KMS-11 (cell line): ENCODE measurements around the gene MMP24.

Experiments used
- H2AFZ ChIP-seq: fragments of 200-600 bp; sonication (generic); 2 replicates; pipeline ENCODE4 v1.6.1; 2016; ENCODE audit warnings: antibody characterized with exemption, mixed run types, low read depth
- H3K27ac ChIP-seq: fragments of 200-600 bp; sonication (generic); 2 replicates; pipeline ENCODE4 v1.6.1; 2016; ENCODE audit warnings: mild to moderate bottlenecking, mixed run types
- H3K27me3 ChIP-seq: fragments of 200-600 bp; sonication (generic); 2 replicates; pipeline ENCODE4 v1.6.1; 2017; ENCODE audit warnings: mild to moderate bottlenecking, low read depth, mixed run types, moderate library complexity; ENCODE audit not compliant: insufficient read depth
- H3K36me3 ChIP-seq: fragments of 200-600 bp; sonication (generic); 2 replicates; pipeline ENCODE4 v1.6.1; 2017; ENCODE audit warnings: mild to moderate bottlenecking, mixed run types; ENCODE audit not compliant: insufficient read depth
- H3K4me1 ChIP-seq: fragments of 200-600 bp; sonication (generic); 2 replicates; pipeline ENCODE4 v1.6.1; 2016; ENCODE audit warnings: mild to moderate bottlenecking, low read depth, mixed run types; ENCODE audit not compliant: poor library complexity, severe bottlenecking
- H3K4me2 ChIP-seq: fragments of 200-600 bp; sonication (generic); 2 replicates; pipeline ENCODE4 v1.7.0; 2016; ENCODE audit warnings: mild to moderate bottlenecking, mixed run types
- H3K4me3 ChIP-seq: fragments of 200-600 bp; sonication (generic); IDR thresholded peaks from 2 replicates; pipeline ENCODE4 v1.6.1; 2017; ENCODE audit warnings: low read depth, low read length, mixed read lengths; ENCODE audit not compliant: insufficient read depth
- H3K79me2 ChIP-seq: fragments of 200-600 bp; sonication (generic); 2 replicates; pipeline ENCODE4 v1.6.1; 2016; ENCODE audit warnings: low read depth, mixed run types; ENCODE audit not compliant: insufficient read depth
- H3K9ac ChIP-seq: fragments of 200-600 bp; sonication (generic); 2 replicates; pipeline ENCODE4 v1.6.1; 2016; ENCODE audit warnings: mild to moderate bottlenecking, mixed run types
- H4K20me1 ChIP-seq: fragments of 200-600 bp; sonication (generic); 2 replicates; pipeline ENCODE4 v1.6.1; 2016; ENCODE audit warnings: mild to moderate bottlenecking, mixed run types; ENCODE audit not compliant: insufficient read depth
- TF ChIP-seq, protein P1 (sequence below): fragments of 200-600 bp; sonication (generic); conservative IDR thresholded peaks from 2 replicates; pipeline ENCODE4 v1.6.1; 2017; ENCODE audit warnings: low read depth, mild to moderate bottlenecking, antibody characterized with exemption, low read length, moderate library complexity, mixed read lengths

Gene MMP24

DNA sequence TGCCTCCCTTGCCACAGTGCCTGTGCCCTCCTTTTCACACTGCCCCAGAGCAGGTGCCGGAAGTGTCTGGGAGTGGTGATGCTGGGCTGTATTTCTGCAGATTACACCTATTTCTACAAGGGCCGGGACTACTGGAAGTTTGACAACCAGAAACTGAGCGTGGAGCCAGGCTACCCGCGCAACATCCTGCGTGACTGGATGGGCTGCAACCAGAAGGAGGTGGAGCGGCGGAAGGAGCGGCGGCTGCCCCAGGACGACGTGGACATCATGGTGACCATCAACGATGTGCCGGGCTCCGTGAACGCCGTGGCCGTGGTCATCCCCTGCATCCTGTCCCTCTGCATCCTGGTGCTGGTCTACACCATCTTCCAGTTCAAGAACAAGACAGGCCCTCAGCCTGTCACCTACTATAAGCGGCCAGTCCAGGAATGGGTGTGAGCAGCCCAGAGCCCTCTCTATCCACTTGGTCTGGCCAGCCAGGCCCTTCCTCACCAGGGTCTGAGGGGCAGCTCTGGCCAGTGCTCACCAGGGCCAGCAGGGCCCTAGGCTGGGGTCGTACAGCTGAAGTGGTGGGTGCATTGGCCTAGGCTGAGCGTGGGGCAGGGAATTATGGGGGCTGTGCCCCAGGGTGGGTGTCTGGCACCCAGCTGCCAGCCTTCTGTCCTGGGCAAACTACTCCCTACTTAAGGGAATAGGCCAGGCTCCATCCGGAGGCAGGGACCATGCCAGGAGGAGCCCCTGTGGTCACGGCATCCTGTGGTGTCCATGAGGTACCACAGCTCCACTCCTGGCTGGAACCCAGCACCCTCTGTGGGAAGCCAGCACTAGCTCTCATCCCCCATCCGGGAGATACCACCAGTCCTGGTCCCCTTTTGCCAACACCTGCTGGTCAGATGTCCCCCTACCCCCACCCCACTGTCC, 47.9 kb downstream of the MMP24 start:
- Histone ChIP-seq H3K79me2 (peaks cover 5% of the 10 kb centered on the region; the same call in 1 of the 2 replicates), H4K20me1 (no peaks in the 10 kb centered on the region), H3K27ac (no peak overlapping the region), H3K9ac (no peak overlapping the region), H3K4me3 (no peak overlapping the region), H3K4me1 (peaks cover 9% of the 10 kb centered on the region), H3K4me2 (no peak overlapping the region), H2AFZ (no peak overlapping the region), H3K36me3 (peaks cover 7% of the 10 kb centered on the region; the same call in 1 of the 2 replicates), H3K27me3 (no peaks in the 10 kb centered on the region)
- TF ChIP-seq, protein P1, sequence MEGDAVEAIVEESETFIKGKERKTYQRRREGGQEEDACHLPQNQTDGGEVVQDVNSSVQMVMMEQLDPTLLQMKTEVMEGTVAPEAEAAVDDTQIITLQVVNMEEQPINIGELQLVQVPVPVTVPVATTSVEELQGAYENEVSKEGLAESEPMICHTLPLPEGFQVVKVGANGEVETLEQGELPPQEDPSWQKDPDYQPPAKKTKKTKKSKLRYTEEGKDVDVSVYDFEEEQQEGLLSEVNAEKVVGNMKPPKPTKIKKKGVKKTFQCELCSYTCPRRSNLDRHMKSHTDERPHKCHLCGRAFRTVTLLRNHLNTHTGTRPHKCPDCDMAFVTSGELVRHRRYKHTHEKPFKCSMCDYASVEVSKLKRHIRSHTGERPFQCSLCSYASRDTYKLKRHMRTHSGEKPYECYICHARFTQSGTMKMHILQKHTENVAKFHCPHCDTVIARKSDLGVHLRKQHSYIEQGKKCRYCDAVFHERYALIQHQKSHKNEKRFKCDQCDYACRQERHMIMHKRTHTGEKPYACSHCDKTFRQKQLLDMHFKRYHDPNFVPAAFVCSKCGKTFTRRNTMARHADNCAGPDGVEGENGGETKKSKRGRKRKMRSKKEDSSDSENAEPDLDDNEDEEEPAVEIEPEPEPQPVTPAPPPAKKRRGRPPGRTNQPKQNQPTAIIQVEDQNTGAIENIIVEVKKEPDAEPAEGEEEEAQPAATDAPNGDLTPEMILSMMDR, result no peak

DNA sequence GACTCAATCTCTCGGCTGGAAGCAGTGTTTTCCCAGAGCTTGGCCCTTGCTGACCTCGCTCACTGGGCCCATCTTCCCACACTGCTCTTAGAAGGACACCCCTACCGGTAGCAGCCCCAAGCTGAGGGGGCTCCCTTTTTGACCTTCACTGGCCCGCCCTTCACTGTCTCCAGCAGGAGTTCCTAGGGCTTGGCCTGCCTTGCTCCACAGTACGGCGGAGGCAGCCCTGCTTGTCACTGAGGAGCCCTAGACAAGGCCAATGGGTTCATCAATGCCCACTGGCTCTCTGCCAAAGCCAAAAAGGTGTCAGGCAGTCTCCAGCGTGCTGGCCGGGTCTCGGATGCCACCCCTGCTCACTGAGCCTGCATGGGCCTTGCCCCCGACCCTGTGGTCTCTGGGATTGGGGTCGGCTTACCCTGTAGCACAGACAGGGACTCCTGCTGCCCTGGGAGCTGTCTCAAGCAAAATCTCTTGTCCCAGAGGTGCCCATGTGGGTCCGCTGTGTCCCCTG, 49.3 kb downstream of the MMP24 start:
- Histone ChIP-seq H3K27ac (no peak overlapping the region), H3K4me1 (peaks cover 9% of the 10 kb centered on the region), H3K9ac (no peak overlapping the region), H4K20me1 (no peaks in the 10 kb centered on the region), H3K4me2 (no peak overlapping the region), H3K4me3 (no peak overlapping the region), H3K27me3 (no peaks in the 10 kb centered on the region), H2AFZ (no peak overlapping the region), H3K36me3 (peaks cover 20% of the 10 kb centered on the region; the same call in 1 of the 2 replicates), H3K79me2 (peaks cover 5% of the 10 kb centered on the region; the same call in 1 of the 2 replicates)
- TF ChIP-seq, protein P1, result no peak

DNA sequence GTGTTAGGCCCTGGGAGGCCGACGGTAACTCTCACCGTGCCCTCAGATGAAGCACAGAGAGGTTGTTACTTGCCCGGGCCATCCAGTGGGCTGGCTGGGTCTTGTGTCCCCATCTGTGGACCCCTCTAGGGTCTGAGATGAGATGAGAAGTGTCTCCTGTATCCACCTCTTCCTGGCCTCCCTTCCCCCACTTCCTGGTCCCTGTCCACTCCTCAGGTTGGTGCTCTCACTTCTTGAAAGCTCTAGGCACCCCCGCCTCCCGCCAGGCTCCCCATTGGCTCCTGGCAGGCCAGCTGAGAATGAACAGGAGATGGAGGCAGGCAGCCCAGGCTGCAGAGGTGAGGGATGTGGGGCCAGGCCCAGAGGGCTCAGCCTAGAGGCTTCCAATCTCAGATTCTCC, 49.9 kb downstream of the MMP24 start:
- H3K27ac ChIP-seq, result no peak overlapping the region
- peaks cover 9% of the 10 kb centered on the region for H3K4me1 ChIP-seq
- H3K27me3 ChIP-seq, result no peaks in the 10 kb centered on the region
- TF ChIP-seq, protein P1, result no peak
- no peak overlapping the region for H3K9ac ChIP-seq
- no peaks in the 10 kb centered on the region for H4K20me1 ChIP-seq
- H3K4me3 ChIP-seq, result no peak overlapping the region
- peaks cover 5% of the 10 kb centered on the region; the same call in 1 of the 2 replicates for H3K79me2 ChIP-seq
- peaks cover 21% of the 10 kb centered on the region; the same call in 1 of the 2 replicates for H3K36me3 ChIP-seq
- peak overlapping the region; percentile 82 for H3K4me2 ChIP-seq
- H2AFZ ChIP-seq, result no peak overlapping the region

DNA sequence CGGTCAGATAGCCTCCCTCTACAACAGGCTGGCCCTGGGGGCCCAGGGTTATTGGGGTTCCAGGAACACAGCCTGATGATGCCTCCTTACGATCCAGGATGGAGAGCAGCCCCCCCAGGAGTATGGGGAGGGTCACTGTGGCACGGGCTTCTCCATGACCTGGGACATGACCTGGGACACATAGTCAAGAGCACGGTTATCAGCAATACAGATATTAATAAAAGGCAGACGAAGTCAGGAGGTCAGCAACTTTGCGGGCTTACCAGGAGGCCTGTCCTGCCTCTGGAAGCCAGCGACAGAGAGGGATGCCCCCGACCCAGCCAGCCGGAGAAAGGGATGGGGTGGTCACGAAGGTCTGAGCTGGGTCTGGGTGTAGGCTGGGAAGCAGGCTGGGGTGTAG, 50.6 kb downstream of the MMP24 start:
- peak overlapping the region; percentile 57 for H3K27ac ChIP-seq
- H2AFZ ChIP-seq, result peak overlapping the region; percentile 36; the same call in 1 of the 2 replicates

More for the DNA sequence above, 50.6 kb downstream of the MMP24 start:
- TF ChIP-seq, protein P1, result no peak
- Histone ChIP-seq H3K36me3 (peaks cover 21% of the 10 kb centered on the region; the same call in 1 of the 2 replicates), H3K4me2 (peak overlapping the region; percentile 82), H3K4me3 (no peak overlapping the region), H3K9ac (peak overlapping the region; percentile 44; the same call in 1 of the 2 replicates), H3K79me2 (peaks cover 11% of the 10 kb centered on the region; the same call in 1 of the 2 replicates), H4K20me1 (no peaks in the 10 kb centered on the region), H3K4me1 (peaks cover 9% of the 10 kb centered on the region), H3K27me3 (no peaks in the 10 kb centered on the region)
